Stimulated activated effector memory CD8-positive, alpha-beta T cell treated with anti-CD3 and anti-CD28 coated beads, Interleukin-12 subunit alpha, Interleukin-12 subunit beta, amount 100 ng/mL, for 72 hours (primary cell): ENCODE measurements around the gene SPATS1.

ENCODE experiments used
- ATAC-seq: fragments of 150-1000 bp; cut with Tn5 transposase; 2 replicates; pipeline ENCODE4 v1.10.0; 2021
- DNase-seq, 2 donors: peaks; one replicate each; pipeline ENCODE4 v3.0.0; 2021 to 2022; ENCODE audit warnings: low spot score in 2 of 2
- H3K27ac Mint-ChIP-seq: one replicate; pipeline ENCODE4 v1.8.0; 2022; ENCODE audit warnings: mild to moderate bottlenecking, mixed read lengths
- H3K36me3 Mint-ChIP-seq: one replicate; pipeline ENCODE4 v1.8.0; 2022; ENCODE audit warnings: mild to moderate bottlenecking, mixed read lengths
- H3K4me1 Mint-ChIP-seq: one replicate; pipeline ENCODE4 v1.8.0; 2022; ENCODE audit warnings: mixed read lengths
- H3K4me3 Mint-ChIP-seq: one replicate; pipeline ENCODE4 v1.8.0; 2022; ENCODE audit warnings: mild to moderate bottlenecking, mixed read lengths
- H3K9me3 Mint-ChIP-seq: one replicate; pipeline ENCODE4 v1.8.0; 2022; ENCODE audit warnings: mixed read lengths

The SPATS1 gene, protein sequence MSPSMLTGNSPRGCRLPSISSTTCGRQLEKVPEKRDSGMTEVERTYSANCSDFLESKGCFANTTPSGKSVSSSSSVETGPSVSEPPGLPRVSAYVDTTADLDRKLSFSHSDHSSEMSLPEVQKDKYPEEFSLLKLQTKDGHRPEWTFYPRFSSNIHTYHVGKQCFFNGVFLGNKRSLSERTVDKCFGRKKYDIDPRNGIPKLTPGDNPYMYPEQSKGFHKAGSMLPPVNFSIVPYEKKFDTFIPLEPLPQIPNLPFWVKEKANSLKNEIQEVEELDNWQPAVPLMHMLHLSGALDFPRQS

GRCh38 chr6:44342489-44342888 is at the start of gene SPATS1:
SPATS1 (plus strand) TSS chr6:44342650; CDS start chr6:44343096, 446 bp downstream.
- Mint-ChIP-seq H3K4me1 (no peaks in the 10 kb centered on the region), H3K4me3 (no peak within 1 kb of the TSS), H3K9me3 (no peaks in the 10 kb centered on the region), H3K27ac (no peak within 1 kb of the TSS), H3K36me3 (no peaks in the 10 kb centered on the region)
- DNase-seq (no peak), ATAC-seq (no peak)

DNA sequence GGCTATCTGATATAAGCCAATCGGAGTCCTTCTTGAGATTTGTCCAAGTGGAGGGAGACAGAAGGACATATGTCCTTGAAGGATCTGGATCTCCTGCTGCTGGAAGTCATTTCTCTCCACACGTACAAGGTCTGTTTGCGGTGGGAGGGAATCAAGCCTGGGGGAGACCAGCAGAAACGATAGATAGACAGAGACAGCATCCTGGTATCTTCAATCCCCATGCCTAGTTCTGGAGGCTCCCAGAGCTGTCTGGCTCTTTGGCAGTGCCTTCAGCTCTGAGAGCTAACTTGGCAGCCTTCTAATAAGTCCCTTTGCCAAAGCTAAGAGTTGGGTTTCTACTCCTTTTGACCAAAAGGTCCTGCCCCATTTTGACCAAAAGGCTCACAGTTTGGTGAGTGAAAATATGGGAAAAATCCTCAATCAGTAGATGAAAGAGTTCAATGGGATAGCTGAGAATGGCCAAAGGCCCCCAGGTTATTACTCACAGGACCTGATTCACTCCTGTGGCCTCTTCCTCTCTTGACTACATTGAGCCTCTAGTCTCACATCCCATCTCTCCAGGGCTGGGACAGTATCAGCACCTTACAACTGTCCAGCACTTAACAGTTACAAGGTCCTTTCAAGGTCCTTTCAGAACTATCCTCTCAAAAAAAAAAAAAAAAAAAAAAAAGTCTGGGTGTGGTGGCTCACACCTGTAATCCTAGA is 49.6 kb upstream of the SPATS1 start:
- Mint-ChIP-seq H3K9me3 (no peaks in the 10 kb centered on the region), H3K4me1 (peaks cover 10% of the 10 kb centered on the region), H3K4me3 (no peak overlapping the region), H3K27ac (no peak overlapping the region), H3K36me3 (peaks cover 5% of the 10 kb centered on the region)
- no peak for ATAC-seq
- DNase-seq = no peak

DNA sequence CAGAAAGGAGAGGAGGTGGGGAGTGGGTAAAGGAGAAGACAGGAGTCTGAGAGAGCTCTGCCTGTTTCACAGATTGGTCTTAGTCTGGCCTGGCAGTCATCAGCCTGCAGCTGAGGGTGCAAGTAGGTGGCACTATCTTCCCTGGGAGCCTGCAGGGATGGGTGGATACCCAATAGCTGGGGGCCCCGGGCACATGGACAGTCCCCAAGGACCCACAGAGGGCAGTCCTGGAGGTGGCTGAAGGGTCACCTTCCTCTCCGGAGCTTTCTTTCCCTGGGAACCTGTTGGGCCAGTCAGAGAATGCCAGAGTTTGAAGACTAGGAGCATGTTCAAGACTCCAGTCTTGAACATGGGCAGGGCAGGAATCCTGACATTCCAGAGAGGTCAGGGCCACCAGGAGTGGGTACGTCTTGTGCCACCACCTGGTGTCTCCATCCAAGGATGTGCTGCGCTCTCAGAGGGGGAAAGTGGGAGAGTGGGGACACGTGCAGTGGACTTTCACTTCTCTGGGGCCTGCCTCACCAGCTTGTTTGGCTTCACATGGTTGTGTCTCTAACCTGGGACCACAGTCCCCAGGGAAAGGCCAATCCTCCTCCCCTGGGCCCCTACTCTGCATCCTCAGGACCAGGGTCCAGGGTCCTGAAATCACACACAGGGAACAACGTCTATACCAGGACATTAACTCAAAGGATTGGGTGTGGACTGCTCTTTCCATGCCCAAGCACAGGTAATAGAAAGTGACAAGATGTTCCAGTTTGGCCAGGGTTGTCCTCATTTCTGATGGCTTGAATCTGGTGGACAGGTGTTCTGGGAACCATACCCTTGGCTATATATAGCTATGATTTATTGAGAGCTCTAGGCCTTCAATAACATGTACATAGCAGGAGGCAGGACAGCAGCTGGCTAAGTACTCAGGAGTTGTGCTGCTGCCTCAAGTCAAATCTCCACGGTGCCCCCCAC is 47.3 kb upstream of the SPATS1 start:
- H3K27ac Mint-ChIP-seq = no peak overlapping the region
- H3K36me3 Mint-ChIP-seq = peaks cover 8% of the 10 kb centered on the region
- H3K4me3 Mint-ChIP-seq = no peak overlapping the region
- ATAC-seq = no peak
- no peaks in the 10 kb centered on the region for H3K9me3 Mint-ChIP-seq
- H3K4me1 Mint-ChIP-seq = peaks cover 15% of the 10 kb centered on the region
- no peak for DNase-seq

DNA sequence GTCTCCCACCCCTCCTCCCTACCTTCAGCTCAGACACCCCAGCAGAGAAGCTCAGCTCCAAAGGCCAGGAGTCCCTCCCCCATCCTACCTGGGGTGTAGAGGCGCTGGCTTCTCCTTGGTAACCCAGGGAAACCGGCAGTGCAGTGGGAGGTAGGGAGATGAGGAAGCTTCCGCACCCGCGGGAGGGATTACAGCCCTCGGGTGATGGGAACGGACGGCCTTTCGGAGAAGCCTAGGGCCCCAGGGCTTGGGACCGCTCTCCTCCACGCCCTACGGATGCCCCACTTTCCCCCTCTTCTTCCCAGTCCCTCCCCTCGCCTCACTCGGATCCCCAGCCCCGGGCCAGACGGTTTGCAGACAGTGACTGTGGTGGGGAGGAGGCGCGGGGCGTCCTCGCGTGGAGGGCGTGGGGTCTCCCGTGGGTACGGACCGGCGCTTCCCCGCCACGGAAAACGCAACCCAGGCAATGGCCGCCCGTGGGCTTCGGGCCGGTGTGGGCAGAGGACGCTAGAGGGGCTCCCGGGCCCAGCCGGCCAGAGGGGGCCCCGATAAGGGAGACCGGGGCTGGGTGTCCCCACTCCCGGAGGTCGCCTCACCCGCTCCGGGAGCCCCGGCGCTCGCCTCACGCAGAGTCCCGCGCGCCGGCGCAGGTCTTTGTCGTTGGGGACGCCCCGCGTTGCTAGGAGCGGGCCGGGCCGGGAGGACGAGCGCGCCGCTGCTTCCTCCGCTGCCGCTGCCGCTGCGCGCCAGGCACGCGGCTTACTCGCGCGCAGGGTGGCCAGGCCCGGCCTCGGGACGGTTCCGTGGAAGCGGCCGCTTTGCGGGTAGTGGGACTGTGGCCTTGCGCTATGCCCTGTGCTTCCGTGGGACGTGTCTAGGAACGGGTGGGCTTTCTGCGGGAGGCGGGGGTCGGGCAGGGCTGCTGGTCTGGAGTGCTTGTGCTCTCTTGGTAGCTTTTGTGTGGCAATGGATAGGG is 45.1 kb upstream of the SPATS1 start:
- Mint-ChIP-seq H3K4me3 (peak overlapping the region; percentile 50), H3K36me3 (peaks cover 26% of the 10 kb centered on the region), H3K9me3 (no peaks in the 10 kb centered on the region), H3K4me1 (peaks cover 15% of the 10 kb centered on the region), H3K27ac (no peak overlapping the region)
- ATAC-seq (peak; percentile 81), DNase-seq (peak in 1 of 2 donors; percentile 28)

DNA sequence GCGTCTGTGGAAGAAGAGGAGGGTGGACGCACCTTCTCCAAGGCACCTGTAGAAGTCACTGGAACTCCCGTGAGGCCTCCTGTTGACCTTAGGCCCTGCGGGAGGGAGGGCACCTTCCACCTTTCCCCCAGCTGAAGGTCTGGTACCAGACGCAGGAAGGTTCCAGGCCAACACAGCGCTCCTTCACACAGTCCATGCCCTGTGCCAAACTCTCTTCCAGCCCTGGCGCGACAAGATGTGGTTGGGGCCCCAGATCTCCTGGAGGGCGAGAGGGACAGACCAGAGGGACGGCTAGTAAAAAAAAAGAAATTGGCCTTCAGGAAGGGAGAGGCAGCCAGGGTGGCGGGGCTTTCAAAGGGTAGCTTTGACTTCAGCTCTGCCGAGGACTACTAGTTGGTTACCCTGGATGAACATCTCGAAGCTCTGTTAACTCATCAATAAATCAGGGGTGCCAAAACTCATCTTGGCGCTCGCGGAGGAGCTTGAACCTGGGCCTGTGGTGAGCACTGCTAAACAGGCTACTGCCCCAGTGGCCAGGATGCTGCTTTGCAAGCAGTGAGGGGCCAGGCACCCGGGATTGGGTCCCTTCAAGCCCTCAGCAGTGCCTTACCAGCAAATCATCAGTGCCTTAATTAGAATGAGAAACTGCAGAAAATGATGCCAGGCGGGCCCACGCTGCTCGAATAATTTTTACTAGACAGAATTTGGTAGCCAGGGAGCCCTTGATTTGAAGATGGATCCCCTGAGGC is 44.2 kb upstream of the SPATS1 start:
- Mint-ChIP-seq H3K36me3 (peaks cover 28% of the 10 kb centered on the region), H3K4me3 (peak overlapping the region; percentile 50), H3K4me1 (peaks cover 15% of the 10 kb centered on the region), H3K27ac (no peak overlapping the region), H3K9me3 (no peaks in the 10 kb centered on the region)
- no peak for ATAC-seq
- no peak for DNase-seq

DNA sequence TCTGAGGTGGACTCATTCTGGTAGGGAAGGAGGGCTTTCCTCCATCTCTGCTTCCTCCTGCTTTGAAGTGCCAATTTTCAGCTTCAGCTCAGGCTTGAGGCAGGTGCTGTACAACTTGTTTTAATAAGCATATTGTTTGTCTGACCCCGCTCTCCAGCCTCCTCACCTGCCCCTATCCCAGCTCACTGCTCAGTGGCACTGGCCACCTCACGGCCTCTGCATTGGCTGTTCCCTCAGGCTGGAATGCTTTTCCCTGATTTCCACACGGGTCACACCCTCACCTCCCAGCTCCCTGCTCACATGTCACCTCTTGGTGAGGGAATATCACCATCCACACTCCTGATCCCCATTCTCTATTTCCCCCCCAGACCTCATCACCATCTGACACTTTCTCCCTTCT is 43.6 kb upstream of the SPATS1 start:
- H3K4me3 Mint-ChIP-seq = no peak overlapping the region
- no peaks in the 10 kb centered on the region for H3K9me3 Mint-ChIP-seq
- peaks cover 15% of the 10 kb centered on the region for H3K4me1 Mint-ChIP-seq
- peaks cover 34% of the 10 kb centered on the region for H3K36me3 Mint-ChIP-seq
- ATAC-seq (no peak), DNase-seq (no peak)
- no peak overlapping the region for H3K27ac Mint-ChIP-seq

DNA sequence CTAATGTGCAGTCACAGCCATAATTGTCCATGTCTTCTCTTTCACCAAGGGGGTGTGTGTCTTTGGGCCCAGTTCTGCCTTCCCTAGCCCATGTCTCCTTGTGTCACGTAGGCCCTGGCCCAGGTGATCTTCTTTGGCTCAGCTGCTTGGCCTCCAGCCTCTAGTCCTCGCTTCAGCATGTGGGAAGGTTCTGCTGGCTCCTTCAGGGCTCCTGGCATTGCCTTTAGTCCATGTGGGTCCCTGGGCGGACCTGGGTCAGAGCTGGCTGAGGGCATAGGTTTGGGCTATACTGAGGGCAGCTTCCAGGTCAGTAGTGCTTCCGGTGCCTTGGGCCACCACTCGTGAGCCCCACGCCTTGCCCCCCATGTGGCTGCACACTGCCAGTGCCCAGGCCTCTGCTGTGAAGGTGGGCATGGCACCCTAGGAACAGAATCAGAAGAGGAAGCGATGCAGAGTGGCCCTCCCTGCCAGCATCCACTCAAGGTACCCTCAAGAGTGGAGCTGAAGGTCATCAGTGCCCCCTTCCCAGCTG is 42.1 kb upstream of the SPATS1 start:
- H3K9me3 Mint-ChIP-seq = no peaks in the 10 kb centered on the region

GRCh38 chr6:44301106-44301505 is 41.3 kb upstream of the SPATS1 start:
- DNase-seq (no peak), ATAC-seq (no peak)
- Mint-ChIP-seq H3K4me1 (peaks cover 23% of the 10 kb centered on the region), H3K36me3 (peaks cover 54% of the 10 kb centered on the region), H3K27ac (no peak overlapping the region), H3K4me3 (no peak overlapping the region), H3K9me3 (no peaks in the 10 kb centered on the region)

More for the DNA sequence above, 42.1 kb upstream of the SPATS1 start:
- peaks cover 46% of the 10 kb centered on the region for H3K36me3 Mint-ChIP-seq
- no peak overlapping the region for H3K4me3 Mint-ChIP-seq
- DNase-seq (no peak), ATAC-seq (no peak)
- peaks cover 17% of the 10 kb centered on the region for H3K4me1 Mint-ChIP-seq
- peak overlapping the region; percentile 54 for H3K27ac Mint-ChIP-seq

DNA sequence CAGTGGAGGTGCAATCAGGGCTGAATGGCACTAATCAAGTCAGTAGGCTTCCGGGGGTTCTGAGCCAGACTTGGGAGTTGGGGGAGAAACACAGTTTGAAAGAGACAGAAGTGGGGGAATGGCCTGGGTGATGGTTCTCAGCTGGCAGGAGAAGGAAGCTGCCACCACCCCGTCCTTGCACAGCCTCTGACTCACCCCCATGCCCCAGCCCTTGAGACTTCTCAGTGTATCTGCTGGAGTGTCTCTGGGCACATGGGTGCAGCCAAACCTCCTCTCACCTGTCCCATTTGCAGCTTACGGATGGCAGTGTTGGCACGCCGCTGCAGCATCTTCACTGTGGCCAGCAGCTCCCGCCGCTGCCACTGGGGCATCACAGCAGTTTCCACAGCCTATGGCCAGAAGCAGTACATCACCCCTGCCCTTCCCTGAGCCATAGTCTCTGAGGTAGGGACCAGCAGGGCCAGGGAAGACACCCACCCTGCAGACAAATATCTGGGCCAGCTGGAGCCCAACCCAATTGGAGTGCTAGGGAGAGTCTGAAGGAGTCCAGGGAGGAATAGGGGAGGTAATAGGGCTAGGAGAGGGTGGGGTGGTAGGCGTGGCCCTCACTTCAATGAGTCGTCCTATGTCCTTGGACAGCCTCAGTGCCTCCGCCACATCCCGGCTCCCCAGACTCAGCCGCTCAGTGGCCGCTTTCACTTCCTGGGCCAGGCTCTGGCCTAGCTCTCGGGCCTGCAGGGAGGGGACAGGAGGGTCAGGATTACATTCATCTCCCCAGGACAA is 40.5 kb upstream of the SPATS1 start:
- H3K4me1 Mint-ChIP-seq = peaks cover 17% of the 10 kb centered on the region
- ATAC-seq = no peak
- DNase-seq = no peak
- peaks cover 56% of the 10 kb centered on the region for H3K36me3 Mint-ChIP-seq
- no peaks in the 10 kb centered on the region for H3K9me3 Mint-ChIP-seq
- H3K27ac Mint-ChIP-seq = no peak overlapping the region
- H3K4me3 Mint-ChIP-seq = no peak overlapping the region

- ATAC-seq = no peak
- Mint-ChIP-seq H3K4me3 (no peak overlapping the region), H3K36me3 (peaks cover 59% of the 10 kb centered on the region)
Measured at GRCh38 chr6:44302856-44303255, 39.6 kb upstream of the SPATS1 start.

DNA sequence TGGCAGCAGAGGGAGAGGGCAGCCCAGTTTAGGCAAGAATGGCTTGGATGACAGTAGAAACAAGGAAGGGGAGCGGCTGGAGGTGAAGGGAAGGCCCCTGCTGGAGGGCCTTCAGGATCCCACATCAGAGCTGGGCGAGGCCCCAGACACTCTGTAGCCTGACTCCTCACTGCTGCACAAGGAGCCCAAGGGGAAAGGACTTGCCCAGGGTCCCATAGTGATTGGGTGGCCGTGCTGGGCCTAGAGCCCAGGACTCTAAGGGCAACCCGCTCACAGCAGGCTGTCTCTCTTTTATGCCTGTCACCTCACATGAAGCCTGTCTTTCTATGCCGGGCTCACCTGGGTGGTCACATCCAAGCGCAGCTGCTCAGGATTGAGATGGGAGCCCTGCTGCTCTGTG is 38.6 kb upstream of the SPATS1 start:
- Mint-ChIP-seq H3K4me3 (no peak overlapping the region), H3K9me3 (no peaks in the 10 kb centered on the region), H3K27ac (no peak overlapping the region), H3K36me3 (peaks cover 63% of the 10 kb centered on the region), H3K4me1 (peaks cover 8% of the 10 kb centered on the region)
- ATAC-seq (no peak), DNase-seq (no peak)

More at GRCh38 chr6:44302856-44303255, 39.6 kb upstream of the SPATS1 start:
- Mint-ChIP-seq H3K27ac (no peak overlapping the region), H3K4me1 (peaks cover 13% of the 10 kb centered on the region), H3K9me3 (no peaks in the 10 kb centered on the region)
- DNase-seq = no peak

GRCh38 chr6:44304282-44305199 is 37.9 kb upstream of the SPATS1 start:
- peak; percentile 32 to 61 for DNase-seq
- peaks cover 63% of the 10 kb centered on the region for H3K36me3 Mint-ChIP-seq

More at GRCh38 chr6:44304282-44305199, 37.9 kb upstream of the SPATS1 start:
- Mint-ChIP-seq H3K4me3 (no peak overlapping the region), H3K9me3 (no peaks in the 10 kb centered on the region), H3K27ac (no peak overlapping the region), H3K4me1 (peaks cover 9% of the 10 kb centered on the region)
- ATAC-seq = peak; percentile 55
